Hepatocyte (in vitro differentiated cells): Measurements from ENCODE around the gene ICE2. TPM values are rescaled to one million over a fixed set of nuclear protein-coding genes. Genes with fewer than 3 reads are reported as not detected.
A peak's percentile ranks its signal among the peaks of the same experiment; 100 is the strongest.

Source experiments
- DNase-seq: peaks from one replicate; pipeline ENCODE4 v3.0.0-alpha.2; 2016; ENCODE audit warnings: low spot score
- H2AFZ ChIP-seq: fragments of 200-600 bp; sonication (generic); 2 replicates; pipeline ENCODE4 v1.6.0; 2016; ENCODE audit warnings: antibody characterized with exemption, mild to moderate bottlenecking
- H3K27ac ChIP-seq: fragments of 200-600 bp; sonication (generic); 2 replicates; pipeline ENCODE4 v1.5.1; 2016; ENCODE audit warnings: mild to moderate bottlenecking
- H3K27me3 ChIP-seq: fragments of 200-600 bp; sonication (generic); 2 replicates; pipeline ENCODE4 v1.6.1; 2016
- H3K36me3 ChIP-seq: fragments of 200-600 bp; sonication (generic); replicated peaks from 2 replicates; pipeline ENCODE4 v1.5.1; 2016; ENCODE audit warnings: low read depth; ENCODE audit not compliant: insufficient read depth
- H3K4me1 ChIP-seq: fragments of 200-600 bp; sonication (generic); 2 replicates; pipeline ENCODE4 v1.5.1; 2016; ENCODE audit warnings: mild to moderate bottlenecking, moderate library complexity; ENCODE audit not compliant: insufficient read depth
- H3K4me2 ChIP-seq: fragments of 200-600 bp; sonication (generic); 2 replicates; pipeline ENCODE4 v1.6.0; 2016
- H3K4me3 ChIP-seq: fragments of 200-600 bp; sonication (generic); 2 replicates; pipeline ENCODE4 v1.5.1; 2016; ENCODE audit warnings: mild to moderate bottlenecking
- H3K79me2 ChIP-seq: fragments of 200-600 bp; sonication (generic); 2 replicates; pipeline ENCODE4 v1.6.0; 2017; ENCODE audit warnings: mild to moderate bottlenecking
- H3K9me2 ChIP-seq: fragments of 200-600 bp; sonication (generic); replicated peaks from 2 replicates; pipeline ENCODE4 v1.6.0; 2017; ENCODE audit warnings: mild to moderate bottlenecking; ENCODE audit not compliant: insufficient read depth
- H3K9me3 ChIP-seq: fragments of 200-600 bp; sonication (generic); 2 replicates; pipeline ENCODE4 v1.5.1; 2016; ENCODE audit warnings: low read depth, mild to moderate bottlenecking
- H4K20me1 ChIP-seq: fragments of 200-600 bp; sonication (generic); 2 replicates; pipeline ENCODE4 v1.6.0; 2016; ENCODE audit warnings: mild to moderate bottlenecking; ENCODE audit not compliant: insufficient read depth, poor library complexity, severe bottlenecking
- CTCF ChIP-seq: fragments of 200-600 bp; sonication (generic); IDR thresholded peaks from 2 replicates; pipeline ENCODE4 v1.5.1; 2016; ENCODE audit warnings: antibody characterized with exemption, mild to moderate bottlenecking; ENCODE audit not compliant: poor library complexity
- EZH2 ChIP-seq: fragments of 200-600 bp; sonication (generic); IDR thresholded peaks from 2 replicates; pipeline ENCODE4 v1.6.1; 2016; ENCODE audit warnings: antibody characterized with exemption, mild to moderate bottlenecking, borderline replicate concordance
- EZH2phosphoT487 ChIP-seq: fragments of 200-600 bp; sonication (generic); IDR thresholded peaks from one replicate; pipeline ENCODE4 v1.6.1; 2018; ENCODE audit warnings: antibody characterized with exemption, mild to moderate bottlenecking, low read depth, moderate library complexity; ENCODE audit not compliant: unreplicated experiment, severe bottlenecking
- WGBS: methylation state at CpG from one replicate; pipeline ENCODE4 v1.1.6; 2016; ENCODE audit warnings: low lambda C conversion rate; ENCODE audit errors: missing lambda C conversion rate; 5-methylcytosine and 5-hydroxymethylcytosine counted together
- polyA plus RNA-seq: library from polyadenylated mRNA; unstranded; fragments of >200 nt; fragmentation: Nextera tagmentation; extraction: Ambion mirVana; gene quantifications from 2 replicates; pipeline ENCODE4 v1.2.1, GENCODE V29; 2016
- small RNA-seq: library from RNA; depleted of rRNA; stranded (forward); fragments of <200 nt; gene quantifications from one replicate; pipeline ENCODE3, GENCODE V24; 2014
- total RNA-seq: library from RNA; depleted of rRNA; stranded (reverse); fragments of >200 nt; gene quantifications from 2 replicates; pipeline ENCODE4 v1.2.3, GENCODE V29; 2014

The ICE2 gene
- total and polyA plus RNA-seq, 2 experiments from 2014 or later, result 15.8 to 35.4 TPM

GRCh38 chr15:60370105-60370868, 108.7 kb downstream of the ICE2 start:
- Histone ChIP-seq H3K9me2 (no peaks in the 10 kb centered on the region), H3K4me1 (peaks cover 50% of the 10 kb centered on the region), H4K20me1 (peaks cover 5% of the 10 kb centered on the region), H3K79me2 (peaks cover 59% of the 10 kb centered on the region), H3K27ac (peak overlapping the region; percentile 91), H3K4me3 (no peak overlapping the region), H3K4me2 (no peak overlapping the region), H2AFZ (no peak overlapping the region), H3K27me3 (no peaks in the 10 kb centered on the region), H3K9me3 (no peaks in the 10 kb centered on the region), H3K36me3 (no peaks in the 10 kb centered on the region)
- 92% methylated on average over 9 of the region's 9 CpGs for WGBS
- DNase-seq, result no peak
- no peak for TF ChIP-seq EZH2
- TF ChIP-seq CTCF, result no peak
- no peak for TF ChIP-seq EZH2phosphoT487

GRCh38 chr15:60369696-60370095, 109.2 kb downstream of the ICE2 start:
- Histone ChIP-seq H2AFZ (no peak overlapping the region), H4K20me1 (peaks cover 5% of the 10 kb centered on the region)

More at GRCh38 chr15:60369696-60370095, 109.2 kb downstream of the ICE2 start:
- H3K9me2 ChIP-seq, result no peaks in the 10 kb centered on the region
- no peaks in the 10 kb centered on the region for H3K36me3 ChIP-seq
- WGBS, result 85% methylated on average over 5 of the region's 5 CpGs
- TF ChIP-seq EZH2 (no peak), CTCF (no peak), EZH2phosphoT487 (no peak)
- H3K27me3 ChIP-seq, result no peaks in the 10 kb centered on the region
- H3K4me2 ChIP-seq, result no peak overlapping the region
- H3K4me3 ChIP-seq, result no peak overlapping the region
- peaks cover 45% of the 10 kb centered on the region for H3K4me1 ChIP-seq
- no peak for DNase-seq
- no peaks in the 10 kb centered on the region for H3K9me3 ChIP-seq
- H3K79me2 ChIP-seq, result peaks cover 64% of the 10 kb centered on the region
- peak overlapping the region; percentile 91 for H3K27ac ChIP-seq

Small RNA genes lying within 50 kb of the gene (small RNA-seq; reads per million reads assigned to genes)
- not detected for gene AC087385.3

Other genes starting within 250 kb of the ICE2 start
- 1,102 and 1,220 TPM in 2 replicates for gene ANXA2, start 81.2 kb downstream of the ICE2 start, total RNA-seq
- 1,699 and 1,702 TPM in 2 replicates for gene ANXA2, start 81.2 kb downstream of the ICE2 start, polyA plus RNA-seq